ENCODE data around the gene GARNL3.

Gene GARNL3

GRCh38 chr9:127249877-127250276 lies 14.7 kb upstream of the GARNL3 start:
- CTCF ChIA-PET = interaction anchor here (0.7 to 1.8 kb wide), 2 partner anchors 14 to 38 kb away, joined by 4 to 7 read pairs; no protein-coding TSS in a partner anchor

GRCh38 chr9:127250896-127251391 lies 13.6 kb upstream of the GARNL3 start:
- CTCF ChIA-PET = interaction anchor here (1.8 kb wide), 1 partner anchor 16 kb away, joined by 7 read pairs; no protein-coding TSS in a partner anchor
- POLR2A ChIA-PET = no interaction called here
- Histone ChIP-seq H3K4me3 (ENCODE audit: low read depth, low read length) (no peak overlapping the region), H3K27ac (ENCODE audit: extremely low read depth, low read depth, low read length) (no peak overlapping the region), H3K9me3 (ENCODE audit: control insufficient read depth, insufficient read depth, low read depth, low read length) (no peaks in the 10 kb centered on the region), H3K36me3 (ENCODE audit: control insufficient read depth in 2 of 2, insufficient read depth in 1 of 2, low read length in 2 of 2) (no peaks in the 10 kb centered on the region), H3K4me1 (ENCODE audit: control insufficient read depth, insufficient read depth, low read length) (no peaks in the 10 kb centered on the region)
- TF ChIP-seq ZNF184 (tag by site-specific recombination; IDR thresholded peaks at IDR 0.05) (no peak), ZFP3 (tag by site-specific recombination; IDR thresholded peaks at IDR 0.05; ENCODE audit: low read depth) (no peak), ZNF10 (tag by site-specific recombination; IDR thresholded peaks at IDR 0.05) (no peak), ZNF501 (tag by site-specific recombination; IDR thresholded peaks at IDR 0.05) (no peak), ZNF280D (tag by site-specific recombination; IDR thresholded peaks at IDR 0.05) (no peak), ZNF341 (tag by site-specific recombination; IDR thresholded peaks at IDR 0.05; ENCODE audit: low read depth) (no peak), EGR2 (tag by site-specific recombination; IDR thresholded peaks at IDR 0.05; ENCODE audit: low read depth) (no peak), ATF2 (tag by site-specific recombination; IDR thresholded peaks at IDR 0.05; ENCODE audit: low read depth) (no peak), ZNF776 (tag by site-specific recombination; IDR thresholded peaks at IDR 0.05; ENCODE audit: borderline replicate concordance) (no peak)

More at GRCh38 chr9:127249877-127250276, 14.7 kb upstream of the GARNL3 start:
- Histone ChIP-seq H3K27ac (ENCODE audit: extremely low read depth, low read depth, low read length) (no peak overlapping the region), H3K4me1 (ENCODE audit: control insufficient read depth, insufficient read depth, low read length) (no peaks in the 10 kb centered on the region), H3K9me3 (ENCODE audit: control insufficient read depth, insufficient read depth, low read depth, low read length) (no peaks in the 10 kb centered on the region), H3K4me3 (ENCODE audit: low read depth, low read length) (no peak overlapping the region), H3K36me3 (ENCODE audit: control insufficient read depth in 2 of 2, insufficient read depth in 1 of 2, low read length in 2 of 2) (no peaks in the 10 kb centered on the region)
- no peak for TF ChIP-seq ZNF707 (tag by site-specific recombination; IDR thresholded peaks at IDR 0.05)
- no peak for TF ChIP-seq SP7 (tag by site-specific recombination; IDR thresholded peaks at IDR 0.05)
- no peak for TF ChIP-seq ELK4 (IDR thresholded peaks at IDR 0.05; ENCODE audit: borderline replicate concordance, low read depth, low read length)
- no peak for TF ChIP-seq ZNF776 (tag by site-specific recombination; IDR thresholded peaks at IDR 0.05; ENCODE audit: borderline replicate concordance)
- no peak for TF ChIP-seq YY1 (tag by site-specific recombination; IDR thresholded peaks at IDR 0.05)
- TF ChIP-seq ZNF184 (tag by site-specific recombination; IDR thresholded peaks at IDR 0.05) = no peak
- TF ChIP-seq BCL6B (tag by site-specific recombination; IDR thresholded peaks at IDR 0.05) = no peak
- TF ChIP-seq KLF1 (tag by site-specific recombination; IDR thresholded peaks at IDR 0.05) = no peak
- no peak for TF ChIP-seq ZNF302 (tag by site-specific recombination; IDR thresholded peaks at IDR 0.05; ENCODE audit: low read depth)
- no peak for TF ChIP-seq ZNF747 (tag by site-specific recombination; IDR thresholded peaks at IDR 0.05)
- no peak for TF ChIP-seq ZNF10 (tag by site-specific recombination; IDR thresholded peaks at IDR 0.05)
- TF ChIP-seq ZSCAN18 (tag by site-specific recombination; IDR thresholded peaks at IDR 0.05) = no peak
- TF ChIP-seq ZNF311 (tag by site-specific recombination; IDR thresholded peaks at IDR 0.05; ENCODE audit: borderline replicate concordance) = no peak
- no peak for TF ChIP-seq ZNF692 (tag by site-specific recombination; IDR thresholded peaks at IDR 0.05)
- POLR2A ChIA-PET = interaction anchor here (0.6 kb wide), 1 partner anchor 19 kb away, joined by 3 read pairs; no protein-coding TSS in a partner anchor
